SK-N-MC (cell line): ENCODE measurements around the gene SLFNL1.

Source experiments
- DNase-seq: peaks from one replicate; pipeline ENCODE4 v3.0.0-alpha.2; 2011; ENCODE audit warnings: low read depth, low spot score
- H3K27ac ChIP-seq: fragments of 200-600 bp; sonication (generic); 2 replicates; pipeline ENCODE4 v1.5.1; 2016; ENCODE audit warnings: mixed run types
- H3K36me3 ChIP-seq: fragments of 200-600 bp; sonication (generic); 2 replicates; pipeline ENCODE4 v1.6.1; 2017; ENCODE audit warnings: antibody characterized with exemption, low read length, mixed read lengths; ENCODE audit not compliant: insufficient read depth
- H3K4me3 ChIP-seq: fragments of 200-600 bp; sonication (generic); 2 replicates; pipeline ENCODE4 v1.5.1; 2016
- H3K9ac ChIP-seq: fragments of 200-600 bp; sonication (generic); 2 replicates; pipeline ENCODE4 v1.8.0; 2017; ENCODE audit warnings: mixed run types, mixed read lengths; ENCODE audit not compliant: insufficient read length
- H3K9me3 ChIP-seq: fragments of 200-600 bp; sonication (generic); 2 replicates; pipeline ENCODE4 v1.6.1; 2017; ENCODE audit warnings: low read depth, mild to moderate bottlenecking, antibody characterized with exemption, low read length, moderate library complexity, mixed read lengths
- EZH2 ChIP-seq: fragments of 200-600 bp; sonication (generic); IDR thresholded peaks from one replicate; pipeline ENCODE4 v1.6.1; 2017; ENCODE audit warnings: antibody characterized with exemption
- FOXP2 ChIP-seq: optimal IDR thresholded peaks from 2 replicates; pipeline ENCODE3; 2011; ENCODE audit warnings: mild to moderate bottlenecking, moderate library complexity; ENCODE audit not compliant: insufficient read depth; ENCODE audit errors: extremely low read length, control extremely low read depth
- POLR2AphosphoS5 ChIP-seq: IDR thresholded peaks from 2 replicates; pipeline ENCODE4 v1.6.1; 2012; ENCODE audit warnings: mild to moderate bottlenecking, low read depth, low read length, borderline replicate concordance

The SLFNL1 gene

GRCh38 chr1:40973912-40974311, 47.6 kb downstream of the SLFNL1 start:
- H3K27ac ChIP-seq = no peak overlapping the region
- TF ChIP-seq FOXP2 = no peak
- TF ChIP-seq POLR2AphosphoS5 = no peak
- TF ChIP-seq EZH2 = no peak
- H3K36me3 ChIP-seq = no peaks in the 10 kb centered on the region
- no peak overlapping the region for H3K4me3 ChIP-seq
- DNase-seq = no peak
- H3K9ac ChIP-seq = no peak overlapping the region
- no peaks in the 10 kb centered on the region for H3K9me3 ChIP-seq

- no peak for TF ChIP-seq EZH2
- no peak for TF ChIP-seq POLR2AphosphoS5
- no peak for TF ChIP-seq FOXP2
- H3K9ac ChIP-seq = no peak overlapping the region
- H3K9me3 ChIP-seq = no peaks in the 10 kb centered on the region
- H3K36me3 ChIP-seq = no peaks in the 10 kb centered on the region
- DNase-seq = no peak
- no peak overlapping the region for H3K27ac ChIP-seq
- H3K4me3 ChIP-seq = no peak overlapping the region
Observed at GRCh38 chr1:40971966-40972365, 49.6 kb downstream of the SLFNL1 start.

GRCh38 chr1:40969445-40969844, 52.1 kb downstream of the SLFNL1 start:
- no peak overlapping the region for H3K9ac ChIP-seq
- H3K9me3 ChIP-seq = no peaks in the 10 kb centered on the region
- no peak overlapping the region for H3K4me3 ChIP-seq
- H3K27ac ChIP-seq = no peak overlapping the region
- no peak for DNase-seq
- no peaks in the 10 kb centered on the region for H3K36me3 ChIP-seq
- TF ChIP-seq FOXP2 (no peak), POLR2AphosphoS5 (no peak), EZH2 (no peak)

GRCh38 chr1:40966417-40966816, 55.1 kb downstream of the SLFNL1 start:
- Histone ChIP-seq H3K27ac (no peak overlapping the region), H3K4me3 (no peak overlapping the region), H3K9ac (no peak overlapping the region), H3K36me3 (no peaks in the 10 kb centered on the region), H3K9me3 (no peaks in the 10 kb centered on the region)
- DNase-seq = no peak
- TF ChIP-seq POLR2AphosphoS5 (no peak), EZH2 (no peak), FOXP2 (no peak)
